Right ventricle myocardium inferior (tissue), 1 donor: ENCODE data around the gene PIAS4. TPM values are rescaled to one million over a fixed set of nuclear protein-coding genes. Genes with fewer than 3 reads are reported as not detected.

ENCODE experiments used
- ATAC-seq: fragments of 200-7000 bp; cut with Tn5 transposase; one replicate; pipeline ENCODE4 v1.9.1; 2020; ENCODE audit warnings: mild to moderate bottlenecking, moderate library complexity
- DNase-seq: peaks from one replicate; pipeline ENCODE4 v3.0.0; 2021; ENCODE audit errors: missing footprints
- intact Hi-C: fragments of 100-400 bp; cut with DNase I; formaldehyde crosslinking; loops from one replicate; pipeline ENCODE4 v1.11.0; 2022
- total RNA-seq: library from RNA; stranded (reverse); fragmentation: NEBNext Ultra II Directional; extraction: Animal tissue kit (Norgen Biotek cat#: 25700); gene quantifications from one replicate; pipeline ENCODE4 v1.2.1, GENCODE V29; 2021
- donor health status: DM: no; HTN: yes; CAD: no; lungs with severe emphysema.

PIAS4 gene
- total RNA-seq, 1 donor from 2014 or later: 16.1 TPM

GRCh38 chr19:4014541-4015491, 7.3 kb downstream of the PIAS4 start:
- ATAC-seq (peak; percentile 28), DNase-seq (no peak)
- intact Hi-C loops: loop anchor here (5.0 kb wide), 1 partner anchor 47 kb away; no protein-coding TSS in a partner anchor

DNA sequence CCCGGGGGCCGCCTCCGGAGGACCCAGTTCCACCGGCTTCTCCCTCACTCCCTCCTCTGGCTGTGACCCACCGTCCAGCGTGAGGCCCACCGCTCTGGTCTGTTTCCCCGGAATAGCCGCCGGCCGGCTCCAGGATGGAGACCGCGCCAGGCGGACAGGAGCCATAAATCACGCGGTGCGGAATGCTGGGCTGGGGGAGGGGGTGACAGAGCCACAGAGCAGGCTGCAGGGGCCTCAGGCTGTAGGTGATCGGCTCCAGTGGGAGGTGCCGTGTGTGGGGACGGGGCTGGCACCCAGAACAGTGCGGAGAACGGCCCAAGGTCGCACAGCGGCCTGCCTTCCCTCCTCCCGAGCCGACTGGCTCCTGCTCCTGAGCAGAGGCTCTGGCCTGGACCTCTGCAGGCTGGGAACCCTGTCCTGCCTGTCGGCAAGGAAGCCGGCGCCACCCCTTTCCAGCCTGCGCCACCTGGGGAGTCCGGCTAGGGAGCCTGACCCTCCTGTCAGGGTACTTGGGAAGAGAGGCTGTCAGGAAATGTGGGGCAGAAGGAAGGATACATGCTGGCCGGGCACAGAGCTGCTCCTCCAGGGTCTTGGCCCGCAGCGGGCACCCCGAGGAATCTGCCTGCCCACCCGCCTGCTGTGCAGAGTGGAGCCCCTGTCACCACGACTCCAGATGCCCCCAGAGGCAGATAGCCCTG, 8.3 kb downstream of the PIAS4 start:
- ATAC-seq: peak; percentile 44
- no peak for DNase-seq
- intact Hi-C loops: no loop called here

- intact Hi-C loops: no loop called here
- DNase-seq (no peak), ATAC-seq (no peak)
These were observed 8.9 kb downstream of the PIAS4 start for GRCh38 chr19:4016486-4016885.

DNA sequence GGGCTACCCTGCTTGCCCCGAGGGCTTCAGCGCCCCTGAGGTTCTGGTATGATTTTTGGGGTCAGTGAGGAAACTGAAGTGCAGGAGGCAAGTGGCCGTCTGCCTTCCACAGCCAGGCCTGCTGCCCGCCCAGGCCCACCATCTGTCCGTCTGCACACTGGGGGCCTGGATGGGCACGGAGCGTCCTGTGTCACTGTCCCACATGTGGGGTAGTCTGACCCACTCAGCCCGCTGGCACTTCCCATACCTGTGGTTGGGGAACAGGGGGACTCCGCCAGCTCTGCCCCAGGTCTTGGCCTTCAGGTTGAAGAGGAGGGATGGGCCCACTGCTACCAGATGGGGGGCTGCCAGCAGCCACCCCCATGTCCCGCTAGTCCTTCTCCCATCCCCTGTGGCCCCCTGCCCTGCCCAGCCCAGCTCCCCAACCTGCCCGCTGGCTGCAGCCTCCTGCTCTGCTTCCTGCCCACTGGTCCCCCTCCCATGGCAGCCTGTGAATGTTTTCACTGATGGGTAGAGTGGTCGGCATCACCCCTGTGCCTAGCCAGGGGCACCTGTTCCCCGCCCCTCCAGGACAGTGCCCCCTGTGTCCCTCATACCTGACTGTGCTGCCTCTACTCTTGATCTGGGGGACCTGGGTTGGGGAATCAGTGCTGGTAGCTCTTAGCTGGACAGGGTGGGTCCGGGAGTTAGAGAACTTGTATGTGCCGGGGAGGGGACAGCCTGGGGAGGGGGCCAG, 9.5 kb downstream of the PIAS4 start:
- intact Hi-C loops: no loop called here

GRCh38 chr19:4018140-4018613, 10.6 kb downstream of the PIAS4 start:
- ATAC-seq: no peak
- no peak for DNase-seq
- intact Hi-C loops: no loop called here

More for the DNA sequence above, 9.5 kb downstream of the PIAS4 start:
- ATAC-seq (no peak), DNase-seq (no peak)

DNA sequence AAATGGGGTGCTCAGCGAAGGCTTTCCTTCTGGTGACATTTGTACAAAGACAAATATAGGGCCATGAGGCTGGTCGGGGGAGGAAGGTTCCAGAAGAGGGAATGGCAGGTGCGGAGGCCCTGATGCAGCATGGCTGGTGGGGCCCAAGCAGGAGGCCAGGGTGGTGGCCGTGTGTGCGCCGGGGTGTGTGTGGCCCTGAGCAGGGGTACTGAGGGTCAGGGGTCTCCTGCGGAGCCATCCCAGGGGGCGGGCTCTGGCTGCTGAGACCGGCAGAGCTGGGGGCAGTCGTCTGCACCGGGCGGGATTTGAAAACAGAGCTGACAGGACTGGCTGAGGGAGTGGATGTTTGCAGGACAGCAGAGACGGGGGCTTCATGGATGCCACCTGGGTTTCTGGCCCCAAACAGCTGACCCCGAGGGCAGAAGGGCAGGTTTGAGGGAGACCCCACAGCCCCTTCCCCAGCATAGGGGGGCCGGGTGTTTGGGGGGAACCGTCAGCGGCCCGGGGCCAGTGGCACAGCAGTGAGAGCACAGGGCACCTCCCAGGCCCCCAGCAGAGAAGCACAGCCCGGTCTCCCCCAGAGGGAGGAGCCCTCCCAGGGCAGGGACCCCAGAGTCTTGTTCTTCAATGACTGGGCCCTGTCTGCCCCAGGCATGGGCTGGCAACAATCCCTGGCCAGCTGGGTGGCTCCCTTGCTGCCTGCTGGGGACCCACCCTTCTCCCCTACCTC, 11.4 kb downstream of the PIAS4 start:
- no peak for ATAC-seq
- intact Hi-C loops: no loop called here
- DNase-seq: no peak

- DNase-seq (no peak), ATAC-seq (no peak)
- intact Hi-C loops: no loop called here
These were observed 12.0 kb downstream of the PIAS4 start for GRCh38 chr19:4019578-4019977.

DNA sequence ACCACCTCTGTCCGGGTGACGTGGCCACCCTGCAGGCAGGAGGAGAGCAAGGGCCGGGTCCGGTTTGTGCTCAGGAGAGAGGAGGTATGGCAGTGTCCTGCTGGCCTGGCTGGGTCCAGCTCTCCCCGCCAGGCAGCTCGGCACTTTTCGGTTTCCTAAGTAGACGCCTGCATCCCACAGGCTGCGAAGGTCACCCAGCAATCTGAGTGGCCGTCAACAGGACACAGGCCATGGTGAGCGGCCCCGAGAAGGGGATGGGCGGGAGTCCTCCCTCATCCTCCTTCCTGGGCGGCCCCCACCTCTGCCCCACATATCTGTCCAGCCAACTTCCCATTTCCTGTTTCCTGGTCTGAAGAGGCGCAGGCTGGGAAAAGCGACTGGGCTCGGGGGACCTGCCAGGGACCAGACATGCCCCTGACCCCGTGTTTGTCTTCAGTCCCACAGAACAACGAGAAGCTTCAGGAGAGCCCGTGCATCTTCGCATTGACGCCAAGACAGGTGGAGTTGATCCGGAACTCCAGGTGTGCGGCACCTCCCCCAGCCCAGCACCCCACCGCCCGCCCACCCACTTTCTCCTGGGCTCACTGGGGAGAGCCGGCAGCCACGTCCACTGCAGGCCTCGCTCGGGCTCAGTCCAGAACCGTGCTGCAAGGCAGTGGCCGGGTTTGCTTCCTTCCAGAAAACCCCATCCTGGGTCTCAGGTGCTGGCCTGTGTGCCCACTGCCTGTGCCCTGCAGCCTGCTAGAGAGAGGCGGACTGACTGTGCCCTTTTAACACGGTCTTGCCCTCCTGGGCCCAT, 16.3 kb downstream of the PIAS4 start:
- DNase-seq: no peak
- peak; percentile 60 for ATAC-seq
- intact Hi-C loops: no loop called here

- ATAC-seq (no peak), DNase-seq (no peak)
- intact Hi-C loops: no loop called here
These were observed 17.8 kb downstream of the PIAS4 start for GRCh38 chr19:4025317-4025716.

- ATAC-seq: no peak
- DNase-seq: no peak
- intact Hi-C loops: no loop called here
These were observed 19.6 kb downstream of the PIAS4 start for GRCh38 chr19:4027146-4027545.

- no peak for ATAC-seq
- no peak for DNase-seq
- intact Hi-C loops: no loop called here
These were observed 21.1 kb downstream of the PIAS4 start for GRCh38 chr19:4028334-4029246.

- ATAC-seq (no peak), DNase-seq (no peak)
- intact Hi-C loops: no loop called here
These were observed 21.7 kb downstream of the PIAS4 start for GRCh38 chr19:4029247-4029614.

GRCh38 chr19:4030552-4030951, 23.0 kb downstream of the PIAS4 start:
- ATAC-seq: no peak
- intact Hi-C loops: no loop called here
- DNase-seq: no peak

- intact Hi-C loops: no loop called here
- ATAC-seq (no peak), DNase-seq (no peak)
These were observed 23.4 kb downstream of the PIAS4 start for GRCh38 chr19:4030981-4031380.

DNA sequence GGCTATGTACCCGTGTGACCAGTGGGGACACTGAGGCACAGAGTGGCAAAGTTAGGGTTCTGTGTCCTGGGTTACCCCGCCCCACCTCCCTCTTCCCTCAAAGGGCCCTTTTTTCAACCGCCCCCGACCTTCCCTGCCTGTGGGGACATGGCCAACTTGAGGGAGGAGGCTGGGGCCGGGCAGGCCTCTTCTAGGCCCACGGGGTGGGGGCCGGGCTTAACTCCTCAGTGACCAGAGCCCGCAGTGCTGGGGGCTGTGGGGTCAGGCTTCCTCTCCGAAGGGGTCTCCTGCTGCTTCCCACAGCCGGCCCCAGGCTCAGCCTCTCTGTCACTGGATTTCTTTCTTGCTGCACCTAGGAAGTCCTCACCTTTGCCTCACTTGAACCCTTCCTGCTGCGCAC, 23.9 kb downstream of the PIAS4 start:
- intact Hi-C loops: no loop called here
- ATAC-seq: no peak

GRCh38 chr19:4032436-4032835, 24.9 kb downstream of the PIAS4 start:
- intact Hi-C loops: no loop called here
- ATAC-seq: no peak
- no peak for DNase-seq

More for the DNA sequence above, 23.9 kb downstream of the PIAS4 start:
- DNase-seq: no peak
